ENCODE data around the gene ABCB4.

GRCh38 chr7:87459941-87460340 lies 15.5 kb downstream of the ABCB4 start:
- TF ChIP-seq JUND (IDR thresholded peaks at IDR 0.05; ENCODE audit: low read length) (no peak), PHF8 (conservative IDR thresholded peaks at IDR 0.05; ENCODE audit: low read depth, low read length) (no peak), JUN (IDR thresholded peaks at IDR 0.05; ENCODE audit: low read depth, low read length) (no peak), SP1 (IDR thresholded peaks at IDR 0.05; ENCODE audit: low read depth, low read length) (no peak), KDM1A (IDR thresholded peaks at IDR 0.05; ENCODE audit: borderline replicate concordance, low read length) (no peak)
